Lower lobe of right lung (tissue), 2 donors: ENCODE measurements around the gene PTPRE. TPM values are rescaled to one million over a fixed set of nuclear protein-coding genes. Genes with fewer than 3 reads are reported as not detected.

Source experiments
- ATAC-seq, 2 donors: fragments of 200-7000 bp; cut with Tn5 transposase; one replicate each; pipeline ENCODE4 v1.9.1; 2020 to 2022; ENCODE audit warnings: mild to moderate bottlenecking in 2 of 2, moderate library complexity in 2 of 2
- DNase-seq: peaks from one replicate; pipeline ENCODE4 v3.0.0-alpha.2; 2020
- H3K27ac ChIP-seq: fragments of 200-600 bp; one replicate; pipeline ENCODE4 v1.8.0; 2022
- H3K27me3 ChIP-seq: fragments of 200-600 bp; one replicate; pipeline ENCODE4 v1.8.0; 2022; ENCODE audit warnings: low read depth
- H3K36me3 ChIP-seq: fragments of 200-600 bp; one replicate; pipeline ENCODE4 v1.8.0; 2022; ENCODE audit warnings: mild to moderate bottlenecking
- H3K4me1 ChIP-seq: fragments of 200-600 bp; one replicate; pipeline ENCODE4 v1.8.0; 2022
- H3K4me3 ChIP-seq: fragments of 200-600 bp; one replicate; pipeline ENCODE4 v1.8.0; 2022; ENCODE audit warnings: mild to moderate bottlenecking
- H3K9me3 ChIP-seq: fragments of 200-600 bp; one replicate; pipeline ENCODE4 v1.8.0; 2022
- intact Hi-C: fragments of 100-400 bp; cut with DNase I; formaldehyde crosslinking; loops from one replicate; pipeline ENCODE4 v1.11.0; 2022
- total RNA-seq: library from RNA; stranded (reverse); fragmentation: NEBNext Ultra II Directional; extraction: Animal tissue kit (Norgen Biotek cat#: 25700); gene quantifications from one replicate; pipeline ENCODE4 v1.2.1, GENCODE V29; 2021
- TF ChIP-seq, protein P1 (sequence below): fragments of 200-600 bp; IDR thresholded peaks from one replicate; pipeline ENCODE4 v1.8.0; 2022; ENCODE audit warnings: antibody characterized with exemption, mild to moderate bottlenecking
- donor health status: DM: no; HTN: yes; CAD: no; lungs with severe emphysema.

The PTPRE gene
- total RNA-seq, 1 donor from 2014 or later: 60.5 TPM

DNA sequence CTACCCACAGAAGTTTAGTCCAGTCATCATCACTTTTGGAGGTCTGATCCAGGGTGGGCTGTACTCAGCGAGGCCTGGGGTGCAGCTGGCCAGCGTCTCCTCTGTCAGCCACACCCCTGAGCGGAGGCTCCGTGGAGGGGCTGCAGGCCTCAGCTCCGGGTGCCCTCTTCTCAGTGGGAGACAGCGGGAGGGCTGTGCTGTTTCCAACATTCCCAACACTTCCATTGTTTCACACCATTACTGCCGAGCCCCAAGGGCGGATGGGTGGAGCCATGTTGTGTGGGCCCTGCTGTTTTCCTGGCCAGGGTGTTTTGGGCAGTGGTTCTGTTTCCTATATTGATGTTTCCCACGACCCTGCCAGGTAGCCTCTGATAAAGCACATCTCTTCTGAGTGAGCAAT lies 124.3 kb downstream of the PTPRE start:
- no peak for ATAC-seq
- H3K36me3 ChIP-seq: peaks cover 6% of the 10 kb centered on the region
- no peak overlapping the region for H3K4me3 ChIP-seq
- TF ChIP-seq, protein P1, sequence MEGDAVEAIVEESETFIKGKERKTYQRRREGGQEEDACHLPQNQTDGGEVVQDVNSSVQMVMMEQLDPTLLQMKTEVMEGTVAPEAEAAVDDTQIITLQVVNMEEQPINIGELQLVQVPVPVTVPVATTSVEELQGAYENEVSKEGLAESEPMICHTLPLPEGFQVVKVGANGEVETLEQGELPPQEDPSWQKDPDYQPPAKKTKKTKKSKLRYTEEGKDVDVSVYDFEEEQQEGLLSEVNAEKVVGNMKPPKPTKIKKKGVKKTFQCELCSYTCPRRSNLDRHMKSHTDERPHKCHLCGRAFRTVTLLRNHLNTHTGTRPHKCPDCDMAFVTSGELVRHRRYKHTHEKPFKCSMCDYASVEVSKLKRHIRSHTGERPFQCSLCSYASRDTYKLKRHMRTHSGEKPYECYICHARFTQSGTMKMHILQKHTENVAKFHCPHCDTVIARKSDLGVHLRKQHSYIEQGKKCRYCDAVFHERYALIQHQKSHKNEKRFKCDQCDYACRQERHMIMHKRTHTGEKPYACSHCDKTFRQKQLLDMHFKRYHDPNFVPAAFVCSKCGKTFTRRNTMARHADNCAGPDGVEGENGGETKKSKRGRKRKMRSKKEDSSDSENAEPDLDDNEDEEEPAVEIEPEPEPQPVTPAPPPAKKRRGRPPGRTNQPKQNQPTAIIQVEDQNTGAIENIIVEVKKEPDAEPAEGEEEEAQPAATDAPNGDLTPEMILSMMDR: no peak
- H3K27ac ChIP-seq: no peak overlapping the region
- H3K27me3 ChIP-seq: no peaks in the 10 kb centered on the region
- no peaks in the 10 kb centered on the region for H3K4me1 ChIP-seq
- intact Hi-C loops: no loop called here
- peak; percentile 24 for DNase-seq
- H3K9me3 ChIP-seq: no peaks in the 10 kb centered on the region

DNA sequence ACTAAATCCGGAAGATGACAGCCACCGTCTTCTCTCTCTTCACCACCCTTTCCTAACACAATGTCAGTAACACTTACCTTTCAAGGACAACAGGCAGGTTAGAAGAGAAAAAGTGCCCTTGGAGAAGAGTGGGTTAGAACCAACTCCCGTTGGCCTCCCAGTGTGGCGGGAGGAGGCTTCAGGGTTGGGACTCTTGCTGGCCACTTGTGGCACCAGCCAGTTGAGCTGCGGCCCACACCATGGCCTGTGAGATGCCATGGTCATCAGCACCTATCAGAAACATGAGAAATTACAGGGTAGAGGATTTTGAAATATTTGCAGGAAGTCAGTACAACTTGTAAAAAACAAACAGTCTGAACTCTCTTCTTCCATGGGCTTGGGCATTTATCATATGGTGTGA lies 125.6 kb downstream of the PTPRE start:
- Histone ChIP-seq H3K27ac (no peak overlapping the region), H3K36me3 (peaks cover 6% of the 10 kb centered on the region), H3K4me1 (no peaks in the 10 kb centered on the region), H3K27me3 (no peaks in the 10 kb centered on the region), H3K4me3 (no peak overlapping the region), H3K9me3 (no peaks in the 10 kb centered on the region)
- intact Hi-C loops: no loop called here
- ATAC-seq (no peak), DNase-seq (no peak)
- TF ChIP-seq, protein P1: no peak

DNA sequence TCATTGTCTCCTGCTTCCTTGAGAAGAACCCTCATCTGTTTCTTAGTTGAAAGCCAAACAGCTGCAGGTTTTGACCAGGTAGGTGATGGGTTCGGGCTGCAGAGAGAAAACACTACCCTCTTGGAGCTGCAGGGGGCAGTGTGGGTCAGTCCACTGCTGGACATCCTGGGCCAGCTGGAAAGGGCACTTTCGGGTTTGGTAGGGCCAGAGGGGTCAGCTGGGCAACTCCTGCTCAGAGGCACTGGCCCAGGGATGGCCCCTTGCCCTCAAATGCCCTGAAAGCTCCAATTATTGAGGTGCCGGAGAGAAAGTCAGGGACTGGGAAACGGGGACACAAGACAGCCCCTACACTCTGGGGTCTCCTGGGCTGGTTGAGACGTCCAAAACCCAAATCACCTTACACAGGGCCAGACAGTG lies 128.7 kb downstream of the PTPRE start:
- TF ChIP-seq, protein P1: peak; percentile 76
- DNase-seq (peak; percentile 72), ATAC-seq (peak; percentile 72 to 86)
- H3K4me1 ChIP-seq: no peaks in the 10 kb centered on the region
- intact Hi-C loops: no loop called here
- H3K9me3 ChIP-seq: no peaks in the 10 kb centered on the region
- no peak overlapping the region for H3K27ac ChIP-seq
- H3K27me3 ChIP-seq: no peaks in the 10 kb centered on the region
- H3K36me3 ChIP-seq: no peaks in the 10 kb centered on the region
- H3K4me3 ChIP-seq: no peak overlapping the region

DNA sequence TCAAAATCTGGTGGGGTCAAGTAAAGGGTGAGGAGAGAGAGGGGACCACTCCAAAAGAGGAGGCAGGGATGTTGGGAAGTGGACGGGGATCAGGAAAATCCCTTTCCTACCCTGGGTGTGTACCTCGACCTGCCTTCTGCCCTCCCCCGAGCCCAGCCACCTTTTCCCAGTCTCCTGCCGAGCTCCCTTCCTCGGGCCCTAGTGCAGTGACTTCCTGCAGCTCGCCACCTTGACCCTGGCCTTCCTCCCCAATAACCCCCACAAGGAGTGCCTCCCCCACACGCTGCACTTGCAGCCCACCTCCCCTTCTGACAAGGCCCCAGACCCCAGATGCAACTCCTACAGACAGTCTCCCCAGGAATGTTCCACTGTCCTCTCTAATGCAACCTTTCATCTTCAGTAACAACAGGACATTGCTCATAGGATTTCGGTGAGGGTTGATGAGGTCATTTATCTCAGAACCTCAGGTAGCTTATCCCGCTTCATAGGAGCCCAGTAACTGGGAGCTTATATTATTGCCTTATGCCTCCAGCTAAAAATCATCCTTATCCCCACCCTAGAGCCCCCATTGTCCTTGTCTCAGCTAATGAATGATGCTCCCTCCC lies 129.2 kb downstream of the PTPRE start:
- DNase-seq (no peak), ATAC-seq (no peak)
- H3K4me1 ChIP-seq: no peaks in the 10 kb centered on the region
- H3K4me3 ChIP-seq: no peak overlapping the region
- intact Hi-C loops: no loop called here
- H3K9me3 ChIP-seq: no peaks in the 10 kb centered on the region
- H3K36me3 ChIP-seq: no peaks in the 10 kb centered on the region
- TF ChIP-seq, protein P1: no peak
- no peaks in the 10 kb centered on the region for H3K27me3 ChIP-seq
- no peak overlapping the region for H3K27ac ChIP-seq

GRCh38 chr10:128036746-128037543 lies 130.0 kb downstream of the PTPRE start:
- Histone ChIP-seq H3K9me3 (no peaks in the 10 kb centered on the region), H3K4me1 (no peaks in the 10 kb centered on the region), H3K4me3 (no peak overlapping the region), H3K27me3 (no peaks in the 10 kb centered on the region), H3K27ac (no peak overlapping the region), H3K36me3 (no peaks in the 10 kb centered on the region)
- no peak for DNase-seq
- ATAC-seq: no peak
- TF ChIP-seq, protein P1: no peak
- intact Hi-C loops: no loop called here
